ENCODE data around the gene SPC25. TPM values are rescaled to one million over a fixed set of nuclear protein-coding genes. Genes with fewer than 3 reads are reported as not detected.

Gene SPC25
- total RNA-seq, 1 experiment from 2014 or later: 31.5 TPM

GRCh38 chr2:168821577-168821976, 68.7 kb downstream of the SPC25 start:
- no peaks in the 10 kb centered on the region; the same call in 1 of the 2 replicates for H3K27me3 Mint-ChIP-seq (ENCODE audit: low read depth)
- no peaks in the 10 kb centered on the region for H3K9me3 Mint-ChIP-seq
- Histone ChIP-seq H3K4me1 (ENCODE audit: insufficient read depth, low read length) (no peaks in the 10 kb centered on the region), H2BK15ac (ENCODE audit: low read depth, low read length) (no peak overlapping the region), H3T11ph (ENCODE audit: low read length) (no peak overlapping the region), H3K27me3 (ENCODE audit: insufficient read depth, low read length) (no peaks in the 10 kb centered on the region), H2AK5ac (ENCODE audit: insufficient read length, low read length) (no peak overlapping the region), H2BK120ac (ENCODE audit: low read depth, low read length, poor library complexity, severe bottlenecking) (no peak overlapping the region), H3K56ac (ENCODE audit: insufficient read length, low read depth, low read length) (no peak overlapping the region), H3K4me2 (ENCODE audit: insufficient read depth, insufficient read length, low read length) (no peak overlapping the region), H2BK12ac (ENCODE audit: insufficient read length, low read depth, low read length) (no peak overlapping the region), H4K91ac (ENCODE audit: insufficient read length, low read depth, low read length) (no peak overlapping the region), H3K9ac (ENCODE audit: extremely low read depth, insufficient read length, low read length) (no peak overlapping the region), H4K20me1 (ENCODE audit: control insufficient read depth, insufficient read depth, insufficient read length) (no peaks in the 10 kb centered on the region), H3K18ac (ENCODE audit: insufficient read length, low read depth, low read length) (no peak overlapping the region), H4K5ac (ENCODE audit: insufficient read length, low read depth, low read length) (no peak overlapping the region), H3K27ac (ENCODE audit: insufficient read length, low read depth, low read length) (no peak overlapping the region), H2BK20ac (ENCODE audit: low read depth, low read length, poor library complexity, severe bottlenecking) (no peak overlapping the region), H4K8ac (replicated peaks; ENCODE audit: insufficient read length, low read depth, low read length) (no peak overlapping the region), H2BK5ac (ENCODE audit: insufficient read length, low read length) (no peak overlapping the region), H3K4ac (ENCODE audit: low read depth, low read length) (no peak overlapping the region), H3K79me1 (ENCODE audit: insufficient read depth, low read depth, low read length, poor library complexity, severe bottlenecking) (no peaks in the 10 kb centered on the region), H3K14ac (ENCODE audit: insufficient read depth, low read length) (no peak overlapping the region), H3K23me2 (ENCODE audit: insufficient read length, low read depth, low read length, poor library complexity, severe bottlenecking) (no peaks in the 10 kb centered on the region), H2AFZ (ENCODE audit: low read length) (no peak overlapping the region), H3K79me2 (ENCODE audit: insufficient read depth, low read length) (no peaks in the 10 kb centered on the region), H3K9me3 (ENCODE audit: control insufficient read depth, low read depth, low read length) (no peaks in the 10 kb centered on the region), H3K23ac (ENCODE audit: insufficient read length, low read depth, low read length) (no peak overlapping the region)
- no CpG with 5 or more reads among the region's 8 CpGs for WGBS (ENCODE audit: extremely low coverage, insufficient read length, low lambda C conversion rate)
- peaks cover 0 to 5% of the 10 kb centered on the region in 2 experiments; a peak in 1 of 4 replicates for H3K4me1 Mint-ChIP-seq
- H3K4me3 Mint-ChIP-seq: no peak overlapping the region
- no peak overlapping the region for H3K27ac Mint-ChIP-seq
- DNase-seq: no peak
- TF ChIP-seq CTCF (conservative IDR thresholded peaks at IDR 0.05): no peak
- H3K36me3 Mint-ChIP-seq (ENCODE audit: insufficient read depth in 1 of 3, low read depth in 3 of 3): no peaks in the 10 kb centered on the region

Other genes starting within 250 kb of the SPC25 start
- gene NOSTRIN, start 87.8 kb downstream of the SPC25 start, total RNA-seq (2021): not detected in 2 replicates
- not detected in 2 replicates for gene G6PC2, start 10.9 kb upstream of the SPC25 start, total RNA-seq (2021)
- gene ABCB11, start 140.9 kb upstream of the SPC25 start, total RNA-seq (2021): 0.04 TPM in 1 of 2 replicates, not detected in the other
- gene DHRS9, start 179.1 kb upstream of the SPC25 start, total RNA-seq (2021): not detected in 2 replicates

Data from H9 (cell line).